K562 (cell line): ENCODE results near the gene TLR8.

Experiments
- BHLHE40 ChIP-seq: IDR thresholded peaks from 2 replicates; pipeline ENCODE4 v1.6.1; 2011; ENCODE audit warnings: low read length, improper control_type of control experiment
- EP300 ChIP-seq: IDR thresholded peaks from 2 replicates; pipeline ENCODE4 v1.6.1; 2012; ENCODE audit warnings: low read length, improper control_type of control experiment
- HDAC6 ChIP-seq: IDR thresholded peaks from 2 replicates; pipeline ENCODE4 v1.6.1; 2012; ENCODE audit warnings: low read depth, mild to moderate bottlenecking, control low read depth, inconsistent platforms, low read length, moderate library complexity
- MYC ChIP-seq, 2 experiments: fragments of 250-450 bp in 1 of 2; sonication (Bioruptor Pico) in 1 of 2; IDR thresholded peaks; 2 replicates each; pipeline versions ENCODE4 v1.5.1 to v1.6.1; 2012 to 2021; ENCODE audit warnings: low read depth in 2 of 2, borderline replicate concordance in 1 of 2, improper control_type of control experiment in 1 of 2, low read length in 1 of 2, mild to moderate bottlenecking in 1 of 2, moderate library complexity in 1 of 2
- NR3C1 ChIP-seq: sonication (generic); formaldehyde crosslinking; IDR thresholded peaks from 2 replicates; pipeline ENCODE4 v1.8.1; 2022; ENCODE audit warnings: missing genetic modification reagents
- TAF1 ChIP-seq: IDR thresholded peaks from 2 replicates; pipeline ENCODE4 v1.6.1; 2011; ENCODE audit warnings: mild to moderate bottlenecking, low read length, moderate library complexity; ENCODE audit not compliant: insufficient read depth, control insufficient read depth, severe bottlenecking; ENCODE audit errors: extremely low read depth
- ZFP30 ChIP-seq: fragments of 250-450 bp; sonication (Bioruptor Pico); IDR thresholded peaks from 2 replicates; pipeline ENCODE4 v1.8.0; 2022; ENCODE audit warnings: moderate library complexity, mild to moderate bottlenecking, inconsistent platforms, borderline replicate concordance
- ZNF274 ChIP-seq: IDR thresholded peaks from 2 replicates; pipeline ENCODE4 v1.6.1; 2011; ENCODE audit warnings: low read depth, mild to moderate bottlenecking, low read length, moderate library complexity, borderline replicate concordance
- ZNF551 ChIP-seq: fragments of 250-450 bp; sonication (Bioruptor Pico); IDR thresholded peaks from 2 replicates; pipeline ENCODE4 v1.5.0; 2021; ENCODE audit warnings: mild to moderate bottlenecking, moderate library complexity
- TF ChIP-seq, protein P1 (sequence below): sonication (generic); formaldehyde crosslinking; IDR thresholded peaks from 2 replicates; pipeline ENCODE4 v1.5.0; 2020; ENCODE audit warnings: missing genetic modification reagents
- TF ChIP-seq, protein P2 (sequence below): fragments of 450-650 bp; formaldehyde crosslinking; IDR thresholded peaks from 2 replicates; pipeline ENCODE4 v1.4.0; 2022; ENCODE audit warnings: missing genetic modification characterization
- TF ChIP-seq, protein P3 (sequence below): sonication (generic); formaldehyde crosslinking; IDR thresholded peaks from 2 replicates; pipeline ENCODE4 v1.8.1; 2023; ENCODE audit warnings: mild to moderate bottlenecking, missing genetic modification reagents

DNA sequence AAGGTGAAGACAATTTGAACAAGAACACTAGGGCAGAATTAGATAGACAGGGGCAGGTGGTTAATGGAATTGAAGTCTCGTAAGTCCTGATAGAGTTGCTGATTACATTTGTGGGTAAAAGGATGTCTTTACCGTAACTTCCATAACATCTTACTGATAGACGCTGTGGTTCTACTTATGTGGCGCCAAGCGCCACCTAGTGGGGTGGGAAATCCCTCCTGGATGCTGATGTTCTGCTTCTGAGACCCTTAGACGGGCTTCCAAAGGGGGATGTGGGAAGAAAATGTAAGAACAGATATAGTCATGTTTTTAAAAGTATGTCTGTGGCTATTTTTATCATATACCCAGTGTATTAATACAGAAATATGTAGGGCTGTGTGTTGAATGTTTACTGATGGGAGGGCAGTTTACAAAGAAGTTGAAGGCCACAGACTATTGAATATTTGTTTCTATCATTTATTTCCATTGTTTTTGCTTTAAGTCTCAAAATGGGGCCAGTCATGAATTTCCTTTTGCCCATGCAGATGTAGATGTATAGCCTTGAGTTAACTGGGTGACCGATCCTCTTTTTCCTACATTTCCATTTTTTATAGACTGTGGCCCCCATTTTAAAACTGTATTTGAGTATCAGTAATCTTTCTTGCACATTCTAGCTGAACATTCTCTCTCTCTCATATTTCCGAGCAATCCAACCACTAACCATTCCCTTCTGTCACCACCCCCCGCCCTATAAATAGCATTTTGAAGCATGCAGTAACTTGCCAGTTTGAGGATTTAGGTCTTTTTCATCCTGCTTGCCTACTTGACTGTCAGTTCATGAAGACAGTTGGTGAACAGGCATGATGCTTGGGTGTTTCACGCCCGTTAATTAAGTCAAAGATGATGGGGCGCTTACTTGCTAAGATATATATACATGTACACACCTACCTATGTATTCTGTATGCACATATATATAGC lies 12.1 kb upstream of the TLR8 start:
- TF ChIP-seq TAF1 (no peak), EP300 (no peak), HDAC6 (no peak), NR3C1 (CRISPR knock-in tag) (no peak), ZFP30 (no peak), ZNF551 (CRISPR knock-in tag) (no peak), BHLHE40 (no peak), MYC (IDR thresholded peaks at IDR 0.05; ENCODE audit: low read depth, low read length) (no peak), MYC (CRISPR knock-in tag; IDR thresholded peaks at IDR 0.05; ENCODE audit: borderline replicate concordance, low read depth) (no peak), ZNF274 (no peak)
- TF ChIP-seq, protein P1, sequence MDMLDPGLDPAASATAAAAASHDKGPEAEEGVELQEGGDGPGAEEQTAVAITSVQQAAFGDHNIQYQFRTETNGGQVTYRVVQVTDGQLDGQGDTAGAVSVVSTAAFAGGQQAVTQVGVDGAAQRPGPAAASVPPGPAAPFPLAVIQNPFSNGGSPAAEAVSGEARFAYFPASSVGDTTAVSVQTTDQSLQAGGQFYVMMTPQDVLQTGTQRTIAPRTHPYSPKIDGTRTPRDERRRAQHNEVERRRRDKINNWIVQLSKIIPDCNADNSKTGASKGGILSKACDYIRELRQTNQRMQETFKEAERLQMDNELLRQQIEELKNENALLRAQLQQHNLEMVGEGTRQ (CRISPR knock-in tag): no peak
- TF ChIP-seq, protein P2, sequence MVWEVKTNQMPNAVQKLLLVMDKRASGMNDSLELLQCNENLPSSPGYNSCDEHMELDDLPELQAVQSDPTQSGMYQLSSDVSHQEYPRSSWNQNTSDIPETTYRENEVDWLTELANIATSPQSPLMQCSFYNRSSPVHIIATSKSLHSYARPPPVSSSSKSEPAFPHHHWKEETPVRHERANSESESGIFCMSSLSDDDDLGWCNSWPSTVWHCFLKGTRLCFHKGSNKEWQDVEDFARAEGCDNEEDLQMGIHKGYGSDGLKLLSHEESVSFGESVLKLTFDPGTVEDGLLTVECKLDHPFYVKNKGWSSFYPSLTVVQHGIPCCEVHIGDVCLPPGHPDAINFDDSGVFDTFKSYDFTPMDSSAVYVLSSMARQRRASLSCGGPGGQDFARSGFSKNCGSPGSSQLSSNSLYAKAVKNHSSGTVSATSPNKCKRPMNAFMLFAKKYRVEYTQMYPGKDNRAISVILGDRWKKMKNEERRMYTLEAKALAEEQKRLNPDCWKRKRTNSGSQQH (CRISPR knock-in tag): no peak
- TF ChIP-seq, protein P3, sequence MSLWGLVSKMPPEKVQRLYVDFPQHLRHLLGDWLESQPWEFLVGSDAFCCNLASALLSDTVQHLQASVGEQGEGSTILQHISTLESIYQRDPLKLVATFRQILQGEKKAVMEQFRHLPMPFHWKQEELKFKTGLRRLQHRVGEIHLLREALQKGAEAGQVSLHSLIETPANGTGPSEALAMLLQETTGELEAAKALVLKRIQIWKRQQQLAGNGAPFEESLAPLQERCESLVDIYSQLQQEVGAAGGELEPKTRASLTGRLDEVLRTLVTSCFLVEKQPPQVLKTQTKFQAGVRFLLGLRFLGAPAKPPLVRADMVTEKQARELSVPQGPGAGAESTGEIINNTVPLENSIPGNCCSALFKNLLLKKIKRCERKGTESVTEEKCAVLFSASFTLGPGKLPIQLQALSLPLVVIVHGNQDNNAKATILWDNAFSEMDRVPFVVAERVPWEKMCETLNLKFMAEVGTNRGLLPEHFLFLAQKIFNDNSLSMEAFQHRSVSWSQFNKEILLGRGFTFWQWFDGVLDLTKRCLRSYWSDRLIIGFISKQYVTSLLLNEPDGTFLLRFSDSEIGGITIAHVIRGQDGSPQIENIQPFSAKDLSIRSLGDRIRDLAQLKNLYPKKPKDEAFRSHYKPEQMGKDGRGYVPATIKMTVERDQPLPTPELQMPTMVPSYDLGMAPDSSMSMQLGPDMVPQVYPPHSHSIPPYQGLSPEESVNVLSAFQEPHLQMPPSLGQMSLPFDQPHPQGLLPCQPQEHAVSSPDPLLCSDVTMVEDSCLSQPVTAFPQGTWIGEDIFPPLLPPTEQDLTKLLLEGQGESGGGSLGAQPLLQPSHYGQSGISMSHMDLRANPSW (CRISPR knock-in tag): no peak
